GM19452 (cell line): ENCODE results near the gene GABRG3.
"Not testable (repeated sequence)": the region's sequence is repeated elsewhere in the genome, so short reads cannot be mapped to it uniquely, and the experiment has no call there.

Source experiments
- ATAC-seq: cut with Tn5 transposase; IDR thresholded peaks from one replicate; pipeline ENCODE4 v1.9.1; 2021; ENCODE audit not compliant: unreplicated experiment

The GABRG3 gene

GRCh38 chr15:27323801-27324200, 352.8 kb downstream of the GABRG3 start:
- no peak for ATAC-seq

- ATAC-seq: no peak
Observed at GRCh38 chr15:27324886-27325615, 354.1 kb downstream of the GABRG3 start.

GRCh38 chr15:27327467-27328025, 356.6 kb downstream of the GABRG3 start:
- no peak for ATAC-seq

- ATAC-seq: no peak
Observed at GRCh38 chr15:27328186-27328585, 357.2 kb downstream of the GABRG3 start.

- ATAC-seq: no peak
Observed at GRCh38 chr15:27328608-27329007, 357.6 kb downstream of the GABRG3 start.

- ATAC-seq: no peak
Observed at GRCh38 chr15:27330326-27330725, 359.3 kb downstream of the GABRG3 start.

- no peak for ATAC-seq
Observed at GRCh38 chr15:27336676-27337075, 365.7 kb downstream of the GABRG3 start.

- ATAC-seq: no peak
Observed at GRCh38 chr15:27339138-27339537, 368.2 kb downstream of the GABRG3 start.

- ATAC-seq: no peak
Observed at GRCh38 chr15:27341780-27342343, 370.9 kb downstream of the GABRG3 start.

GRCh38 chr15:27342991-27343390, 372.0 kb downstream of the GABRG3 start:
- no peak for ATAC-seq

- no peak for ATAC-seq
Observed at GRCh38 chr15:27352136-27352535, 381.2 kb downstream of the GABRG3 start.

- ATAC-seq: no peak
Observed at GRCh38 chr15:27353856-27354255, 382.9 kb downstream of the GABRG3 start.

- ATAC-seq: no peak
Observed at GRCh38 chr15:27358751-27359434, 387.9 kb downstream of the GABRG3 start.

- no peak for ATAC-seq
Observed at GRCh38 chr15:27359586-27359985, 388.6 kb downstream of the GABRG3 start.

GRCh38 chr15:27360316-27360715, 389.3 kb downstream of the GABRG3 start:
- no peak for ATAC-seq

GRCh38 chr15:27361438-27361837, 390.5 kb downstream of the GABRG3 start:
- no peak for ATAC-seq

- ATAC-seq: no peak
Observed at GRCh38 chr15:27365456-27365855, 394.5 kb downstream of the GABRG3 start.

- not testable (repeated sequence) for ATAC-seq
Observed at GRCh38 chr15:27377391-27377790, 406.4 kb downstream of the GABRG3 start.

- no peak for ATAC-seq
Observed at GRCh38 chr15:27382361-27383025, 411.5 kb downstream of the GABRG3 start.

- no peak for ATAC-seq
Observed at GRCh38 chr15:27383726-27384125, 412.7 kb downstream of the GABRG3 start.

- ATAC-seq: no peak
Observed at GRCh38 chr15:27392163-27392562, 421.2 kb downstream of the GABRG3 start.
